PC-3 (cell line): ENCODE data around the gene CHID1.

Source experiments
- EZH2 ChIP-seq: fragments of 300-600 bp; sonication (generic); IDR thresholded peaks from one replicate; pipeline ENCODE4 v1.6.1; 2017; ENCODE audit warnings: antibody characterized with exemption, mild to moderate bottlenecking, low read length; ENCODE audit not compliant: unreplicated experiment
- EZH2phosphoT487 ChIP-seq: fragments of 300-600 bp; sonication (generic); IDR thresholded peaks from 2 replicates; pipeline ENCODE4 v1.6.1; 2018; ENCODE audit warnings: mild to moderate bottlenecking, antibody characterized with exemption, low read length, borderline replicate concordance
- TF ChIP-seq, protein P1 (sequence below): fragments of 300-600 bp; sonication (generic); conservative IDR thresholded peaks from 2 replicates; pipeline ENCODE4 v1.5.1; 2017; ENCODE audit warnings: antibody characterized with exemption, low read depth, mild to moderate bottlenecking, low read length

DNA sequence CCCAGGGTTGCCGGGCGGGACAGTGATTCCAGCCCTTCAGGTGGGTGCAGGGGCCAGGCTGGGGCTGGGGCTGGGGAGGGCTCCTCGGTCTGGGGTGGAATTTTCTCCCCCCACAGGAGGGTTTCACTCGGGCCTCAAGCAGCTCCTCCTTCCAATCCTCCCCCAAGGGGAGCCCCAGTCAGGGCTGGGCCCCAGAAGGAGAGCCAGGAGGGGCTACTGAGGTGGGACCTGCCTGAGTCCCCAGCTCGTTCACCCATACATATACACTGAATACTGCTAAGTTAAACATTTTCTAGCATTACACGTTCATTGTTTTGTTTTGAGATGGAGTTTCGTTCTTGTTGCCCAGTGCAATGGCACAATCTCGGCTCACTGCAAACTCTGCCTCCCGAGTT is 84.4 kb downstream of the CHID1 start:
- TF ChIP-seq EZH2 (no peak), EZH2phosphoT487 (no peak)
- TF ChIP-seq, protein P1, sequence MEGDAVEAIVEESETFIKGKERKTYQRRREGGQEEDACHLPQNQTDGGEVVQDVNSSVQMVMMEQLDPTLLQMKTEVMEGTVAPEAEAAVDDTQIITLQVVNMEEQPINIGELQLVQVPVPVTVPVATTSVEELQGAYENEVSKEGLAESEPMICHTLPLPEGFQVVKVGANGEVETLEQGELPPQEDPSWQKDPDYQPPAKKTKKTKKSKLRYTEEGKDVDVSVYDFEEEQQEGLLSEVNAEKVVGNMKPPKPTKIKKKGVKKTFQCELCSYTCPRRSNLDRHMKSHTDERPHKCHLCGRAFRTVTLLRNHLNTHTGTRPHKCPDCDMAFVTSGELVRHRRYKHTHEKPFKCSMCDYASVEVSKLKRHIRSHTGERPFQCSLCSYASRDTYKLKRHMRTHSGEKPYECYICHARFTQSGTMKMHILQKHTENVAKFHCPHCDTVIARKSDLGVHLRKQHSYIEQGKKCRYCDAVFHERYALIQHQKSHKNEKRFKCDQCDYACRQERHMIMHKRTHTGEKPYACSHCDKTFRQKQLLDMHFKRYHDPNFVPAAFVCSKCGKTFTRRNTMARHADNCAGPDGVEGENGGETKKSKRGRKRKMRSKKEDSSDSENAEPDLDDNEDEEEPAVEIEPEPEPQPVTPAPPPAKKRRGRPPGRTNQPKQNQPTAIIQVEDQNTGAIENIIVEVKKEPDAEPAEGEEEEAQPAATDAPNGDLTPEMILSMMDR: no peak
